GM12875 (cell line): ENCODE results near the gene CAPN12.
"Not testable (repeated sequence)": the region's sequence is repeated elsewhere in the genome, so short reads cannot be mapped to it uniquely, and the experiment has no call there.

Experiments used
- H3K4me3 ChIP-seq: one replicate; pipeline ENCODE4 v1.5.1; 2011; ENCODE audit warnings: low read depth, low read length, control low read depth
- TF ChIP-seq, protein P1 (sequence below): IDR thresholded peaks from 2 replicates; pipeline ENCODE4 v1.5.1; 2011; ENCODE audit warnings: low read depth, mild to moderate bottlenecking, control low read depth, inconsistent platforms, low read length, moderate library complexity, borderline replicate concordance; ENCODE audit not compliant: insufficient read depth

Gene CAPN12

DNA sequence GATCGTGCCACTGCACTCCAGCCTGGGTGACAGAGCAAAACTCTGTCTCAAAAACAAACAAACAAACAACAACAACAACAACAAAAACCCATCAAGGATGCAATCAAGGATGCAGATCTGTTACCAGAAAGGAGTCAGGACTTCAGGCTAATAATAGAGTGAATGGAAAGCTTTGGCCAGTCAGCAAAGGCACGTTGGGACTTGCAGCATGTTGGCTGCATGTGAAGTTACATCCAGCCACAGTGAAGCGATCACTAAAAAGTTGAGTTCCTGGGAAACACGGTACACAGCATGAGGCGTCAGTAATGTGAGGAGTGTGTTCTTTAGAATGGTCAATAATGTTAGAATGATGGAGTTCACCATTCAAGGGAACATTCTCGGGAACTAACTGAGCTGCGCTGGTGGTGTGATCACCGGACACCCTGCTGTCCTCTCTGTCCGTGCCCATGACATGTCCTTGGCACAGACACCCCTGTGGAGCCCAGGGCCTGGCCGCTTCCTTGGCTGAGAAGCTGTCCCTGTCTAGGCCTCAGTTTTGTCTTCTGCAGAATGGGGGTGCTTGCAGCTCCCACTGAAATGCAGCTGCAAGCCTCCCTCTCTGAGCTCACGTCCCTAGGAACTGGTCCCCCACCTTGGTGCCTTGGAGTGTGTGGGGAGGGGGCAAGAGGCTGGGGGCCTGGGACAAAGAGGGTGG is 42.4 kb upstream of the CAPN12 start:
- no peak overlapping the region for H3K4me3 ChIP-seq
- TF ChIP-seq, protein P1, sequence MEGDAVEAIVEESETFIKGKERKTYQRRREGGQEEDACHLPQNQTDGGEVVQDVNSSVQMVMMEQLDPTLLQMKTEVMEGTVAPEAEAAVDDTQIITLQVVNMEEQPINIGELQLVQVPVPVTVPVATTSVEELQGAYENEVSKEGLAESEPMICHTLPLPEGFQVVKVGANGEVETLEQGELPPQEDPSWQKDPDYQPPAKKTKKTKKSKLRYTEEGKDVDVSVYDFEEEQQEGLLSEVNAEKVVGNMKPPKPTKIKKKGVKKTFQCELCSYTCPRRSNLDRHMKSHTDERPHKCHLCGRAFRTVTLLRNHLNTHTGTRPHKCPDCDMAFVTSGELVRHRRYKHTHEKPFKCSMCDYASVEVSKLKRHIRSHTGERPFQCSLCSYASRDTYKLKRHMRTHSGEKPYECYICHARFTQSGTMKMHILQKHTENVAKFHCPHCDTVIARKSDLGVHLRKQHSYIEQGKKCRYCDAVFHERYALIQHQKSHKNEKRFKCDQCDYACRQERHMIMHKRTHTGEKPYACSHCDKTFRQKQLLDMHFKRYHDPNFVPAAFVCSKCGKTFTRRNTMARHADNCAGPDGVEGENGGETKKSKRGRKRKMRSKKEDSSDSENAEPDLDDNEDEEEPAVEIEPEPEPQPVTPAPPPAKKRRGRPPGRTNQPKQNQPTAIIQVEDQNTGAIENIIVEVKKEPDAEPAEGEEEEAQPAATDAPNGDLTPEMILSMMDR = no peak

DNA sequence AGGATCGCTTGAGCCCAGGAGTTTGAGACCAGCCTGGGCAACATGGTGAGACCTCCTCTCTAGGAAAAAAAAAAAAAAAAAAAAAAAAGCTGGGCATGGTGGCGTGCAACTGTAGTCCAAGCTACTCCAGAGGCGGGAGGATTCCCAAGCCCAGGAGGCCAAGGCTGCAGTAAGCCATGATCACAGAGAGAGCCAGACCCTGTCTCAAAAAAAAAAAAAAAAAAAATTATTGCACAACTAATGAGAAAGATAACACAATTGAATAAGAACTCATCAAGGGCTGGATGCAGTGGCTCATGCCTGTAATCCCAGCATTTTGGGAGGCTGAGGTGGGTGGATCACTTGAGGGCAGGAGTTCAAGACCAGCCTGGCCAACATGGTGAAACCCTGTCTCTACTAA is 41.8 kb upstream of the CAPN12 start:
- H3K4me3 ChIP-seq = not testable (repeated sequence)

DNA sequence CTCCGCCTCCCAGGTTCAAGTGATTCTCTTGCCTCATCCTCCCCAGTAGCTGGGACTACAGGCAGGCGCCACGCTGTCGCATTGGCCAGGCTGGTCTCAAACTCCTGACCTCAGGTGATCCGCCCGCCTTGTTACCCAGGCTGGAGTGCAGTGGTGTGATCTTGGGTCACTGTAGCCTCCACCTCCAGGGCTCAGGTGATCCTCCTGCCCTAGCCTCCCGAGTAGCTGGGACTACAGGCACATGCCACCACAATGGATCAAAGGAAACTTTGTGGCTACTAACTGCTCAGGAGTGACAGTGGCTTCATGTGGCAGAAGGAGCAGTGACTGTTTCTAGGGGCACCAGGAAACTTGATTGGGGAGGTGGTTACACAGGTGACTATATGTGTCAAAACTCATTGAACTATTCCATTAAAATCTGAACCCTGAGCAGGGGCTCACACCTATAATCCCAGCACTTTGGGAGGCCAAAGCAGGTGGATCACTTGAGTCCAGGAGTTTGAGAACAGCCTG is 41.0 kb upstream of the CAPN12 start:
- TF ChIP-seq, protein P1 = no peak
- no peak overlapping the region for H3K4me3 ChIP-seq

DNA sequence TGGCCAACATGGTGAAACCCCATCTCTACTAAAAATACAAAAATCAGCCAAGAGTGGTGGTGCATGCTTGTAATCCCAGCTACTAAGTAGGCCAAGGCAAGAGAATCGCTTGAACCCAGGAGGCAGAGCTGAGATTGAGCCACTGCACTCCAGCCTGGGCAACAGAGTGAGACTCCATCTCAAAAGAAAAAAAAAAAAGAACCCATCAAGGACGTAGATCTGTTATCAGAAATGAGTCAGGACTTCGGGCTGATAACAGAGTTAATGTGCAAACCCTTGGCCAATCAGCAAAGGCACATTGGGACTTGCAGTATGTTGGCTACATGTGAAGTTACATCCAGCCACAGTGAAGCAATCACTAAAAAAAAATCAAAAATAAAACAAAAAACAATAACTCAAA is 40.0 kb upstream of the CAPN12 start:
- TF ChIP-seq, protein P1 = no peak
- H3K4me3 ChIP-seq = no peak overlapping the region

DNA sequence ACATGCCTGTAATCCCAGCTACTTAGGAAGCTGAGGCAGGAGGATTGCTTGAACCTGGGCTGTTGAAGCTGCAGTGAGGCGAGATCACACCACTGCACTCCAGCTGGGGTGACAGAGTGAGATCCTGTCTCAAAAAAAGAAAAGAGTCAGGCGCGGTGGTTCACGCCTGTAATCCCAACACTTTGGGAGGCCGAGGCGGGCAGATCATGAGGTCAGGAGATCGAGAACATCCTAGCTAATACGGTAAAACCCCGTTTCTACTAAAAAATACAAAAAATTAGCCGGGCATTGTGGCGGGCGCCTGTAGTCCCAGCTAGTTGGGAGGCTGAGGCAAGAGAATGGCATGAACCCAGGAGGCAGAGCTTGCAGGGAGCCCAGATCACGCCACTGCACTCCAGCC is 37.9 kb upstream of the CAPN12 start:
- H3K4me3 ChIP-seq = not testable (repeated sequence)

DNA sequence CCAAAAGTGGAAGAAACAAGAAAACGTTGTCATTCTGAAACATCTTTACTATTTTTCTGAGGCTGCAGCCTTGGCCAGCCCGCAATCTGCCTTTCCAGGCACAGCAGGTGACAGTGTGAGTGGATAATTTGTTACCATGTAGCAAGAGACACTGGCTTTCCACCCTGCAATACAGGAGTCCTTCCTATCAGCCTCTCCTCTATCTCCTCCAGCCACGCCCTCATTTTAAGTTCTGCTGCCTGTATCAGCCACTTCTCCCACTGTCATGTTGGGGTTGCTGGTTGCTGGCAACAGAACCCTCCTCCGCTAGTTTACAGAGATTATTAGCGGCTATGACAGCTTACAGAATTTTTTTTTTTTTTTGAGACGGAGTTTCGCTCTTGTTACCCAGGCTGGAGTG is 36.8 kb upstream of the CAPN12 start:
- TF ChIP-seq, protein P1 = no peak
- H3K4me3 ChIP-seq = no peak overlapping the region

DNA sequence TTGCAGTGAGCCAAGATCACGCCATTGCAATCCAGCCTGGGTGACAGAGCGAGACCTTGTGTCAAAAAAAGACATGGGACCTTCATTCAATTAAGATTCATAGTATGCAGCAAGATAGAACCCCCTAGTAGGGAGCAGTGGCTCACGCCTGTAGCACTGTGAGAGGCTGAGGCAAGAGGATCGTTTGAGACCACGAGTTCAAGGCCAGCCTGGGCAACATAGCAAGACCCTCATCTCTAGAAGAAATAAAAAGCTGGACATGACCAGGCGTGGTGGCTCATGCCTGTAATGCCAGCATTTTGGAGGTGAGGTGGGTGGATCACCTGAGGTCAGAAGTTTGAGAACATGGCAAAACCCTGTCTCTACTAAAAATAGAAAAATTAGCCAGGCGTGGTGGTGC is 36.2 kb upstream of the CAPN12 start:
- H3K4me3 ChIP-seq = no peak overlapping the region
- TF ChIP-seq, protein P1 = no peak

DNA sequence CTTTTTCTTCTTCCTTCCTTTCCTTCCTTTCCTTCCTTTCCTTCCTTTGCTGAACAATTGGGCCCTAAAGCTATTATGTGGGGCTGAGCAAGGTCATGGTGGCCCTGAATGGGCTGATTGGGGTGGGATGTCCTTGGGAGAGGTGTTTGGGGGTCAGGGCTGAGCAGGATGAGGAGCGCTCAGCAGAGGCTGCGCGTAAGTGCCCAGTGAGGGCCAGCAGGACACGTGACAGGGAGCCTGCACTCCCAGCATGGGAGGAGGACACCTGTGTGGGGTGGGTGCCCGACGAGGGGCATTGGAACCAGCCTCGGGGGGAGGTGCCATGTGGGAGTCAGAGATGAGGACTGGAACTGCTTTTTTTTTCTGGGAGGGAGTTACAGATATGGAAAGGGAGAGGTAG is 34.5 kb upstream of the CAPN12 start:
- TF ChIP-seq, protein P1 = no peak
- H3K4me3 ChIP-seq = no peak overlapping the region
